ENCODE measurements around the gene FZD1.
A peak's percentile ranks its signal among the peaks of the same experiment; 100 is the strongest.

The FZD1 gene

DNA sequence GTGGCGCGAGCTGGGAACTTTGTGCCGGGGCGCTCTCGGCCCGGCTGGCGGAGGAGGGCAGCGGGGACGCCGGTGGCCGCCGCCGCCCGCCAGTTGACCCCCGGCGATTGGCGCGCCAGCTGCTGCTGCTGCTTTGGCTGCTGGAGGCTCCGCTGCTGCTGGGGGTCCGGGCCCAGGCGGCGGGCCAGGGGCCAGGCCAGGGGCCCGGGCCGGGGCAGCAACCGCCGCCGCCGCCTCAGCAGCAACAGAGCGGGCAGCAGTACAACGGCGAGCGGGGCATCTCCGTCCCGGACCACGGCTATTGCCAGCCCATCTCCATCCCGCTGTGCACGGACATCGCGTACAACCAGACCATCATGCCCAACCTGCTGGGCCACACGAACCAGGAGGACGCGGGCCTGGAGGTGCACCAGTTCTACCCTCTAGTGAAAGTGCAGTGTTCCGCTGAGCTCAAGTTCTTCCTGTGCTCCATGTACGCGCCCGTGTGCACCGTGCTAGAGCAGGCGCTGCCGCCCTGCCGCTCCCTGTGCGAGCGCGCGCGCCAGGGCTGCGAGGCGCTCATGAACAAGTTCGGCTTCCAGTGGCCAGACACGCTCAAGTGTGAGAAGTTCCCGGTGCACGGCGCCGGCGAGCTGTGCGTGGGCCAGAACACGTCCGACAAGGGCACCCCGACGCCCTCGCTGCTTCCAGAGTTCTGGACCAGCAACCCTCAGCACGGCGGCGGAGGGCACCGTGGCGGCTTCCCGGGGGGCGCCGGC is 870 bp downstream of the FZD1 start:
- peak; percentile 74 for DNase-seq (ENCODE audit: low read depth)

DNA sequence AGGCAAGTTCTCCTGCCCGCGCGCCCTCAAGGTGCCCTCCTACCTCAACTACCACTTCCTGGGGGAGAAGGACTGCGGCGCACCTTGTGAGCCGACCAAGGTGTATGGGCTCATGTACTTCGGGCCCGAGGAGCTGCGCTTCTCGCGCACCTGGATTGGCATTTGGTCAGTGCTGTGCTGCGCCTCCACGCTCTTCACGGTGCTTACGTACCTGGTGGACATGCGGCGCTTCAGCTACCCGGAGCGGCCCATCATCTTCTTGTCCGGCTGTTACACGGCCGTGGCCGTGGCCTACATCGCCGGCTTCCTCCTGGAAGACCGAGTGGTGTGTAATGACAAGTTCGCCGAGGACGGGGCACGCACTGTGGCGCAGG is 1.4 kb downstream of the FZD1 start:
- DNase-seq (ENCODE audit: low read depth) = no peak

DNA sequence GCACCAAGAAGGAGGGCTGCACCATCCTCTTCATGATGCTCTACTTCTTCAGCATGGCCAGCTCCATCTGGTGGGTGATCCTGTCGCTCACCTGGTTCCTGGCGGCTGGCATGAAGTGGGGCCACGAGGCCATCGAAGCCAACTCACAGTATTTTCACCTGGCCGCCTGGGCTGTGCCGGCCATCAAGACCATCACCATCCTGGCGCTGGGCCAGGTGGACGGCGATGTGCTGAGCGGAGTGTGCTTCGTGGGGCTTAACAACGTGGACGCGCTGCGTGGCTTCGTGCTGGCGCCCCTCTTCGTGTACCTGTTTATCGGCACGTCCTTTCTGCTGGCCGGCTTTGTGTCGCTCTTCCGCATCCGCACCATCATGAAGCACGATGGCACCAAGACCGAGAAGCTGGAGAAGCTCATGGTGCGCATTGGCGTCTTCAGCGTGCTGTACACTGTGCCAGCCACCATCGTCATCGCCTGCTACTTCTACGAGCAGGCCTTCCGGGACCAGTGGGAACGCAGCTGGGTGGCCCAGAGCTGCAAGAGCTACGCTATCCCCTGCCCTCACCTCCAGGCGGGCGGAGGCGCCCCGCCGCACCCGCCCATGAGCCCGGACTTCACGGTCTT is 1.9 kb downstream of the FZD1 start:
- DNase-seq (ENCODE audit: low read depth) = peak; percentile 25

DNA sequence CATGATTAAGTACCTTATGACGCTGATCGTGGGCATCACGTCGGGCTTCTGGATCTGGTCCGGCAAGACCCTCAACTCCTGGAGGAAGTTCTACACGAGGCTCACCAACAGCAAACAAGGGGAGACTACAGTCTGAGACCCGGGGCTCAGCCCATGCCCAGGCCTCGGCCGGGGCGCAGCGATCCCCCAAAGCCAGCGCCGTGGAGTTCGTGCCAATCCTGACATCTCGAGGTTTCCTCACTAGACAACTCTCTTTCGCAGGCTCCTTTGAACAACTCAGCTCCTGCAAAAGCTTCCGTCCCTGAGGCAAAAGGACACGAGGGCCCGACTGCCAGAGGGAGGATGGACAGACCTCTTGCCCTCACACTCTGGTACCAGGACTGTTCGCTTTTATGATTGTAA is 2.5 kb downstream of the FZD1 start:
- DNase-seq (ENCODE audit: low read depth) = peak; percentile 32

DNA sequence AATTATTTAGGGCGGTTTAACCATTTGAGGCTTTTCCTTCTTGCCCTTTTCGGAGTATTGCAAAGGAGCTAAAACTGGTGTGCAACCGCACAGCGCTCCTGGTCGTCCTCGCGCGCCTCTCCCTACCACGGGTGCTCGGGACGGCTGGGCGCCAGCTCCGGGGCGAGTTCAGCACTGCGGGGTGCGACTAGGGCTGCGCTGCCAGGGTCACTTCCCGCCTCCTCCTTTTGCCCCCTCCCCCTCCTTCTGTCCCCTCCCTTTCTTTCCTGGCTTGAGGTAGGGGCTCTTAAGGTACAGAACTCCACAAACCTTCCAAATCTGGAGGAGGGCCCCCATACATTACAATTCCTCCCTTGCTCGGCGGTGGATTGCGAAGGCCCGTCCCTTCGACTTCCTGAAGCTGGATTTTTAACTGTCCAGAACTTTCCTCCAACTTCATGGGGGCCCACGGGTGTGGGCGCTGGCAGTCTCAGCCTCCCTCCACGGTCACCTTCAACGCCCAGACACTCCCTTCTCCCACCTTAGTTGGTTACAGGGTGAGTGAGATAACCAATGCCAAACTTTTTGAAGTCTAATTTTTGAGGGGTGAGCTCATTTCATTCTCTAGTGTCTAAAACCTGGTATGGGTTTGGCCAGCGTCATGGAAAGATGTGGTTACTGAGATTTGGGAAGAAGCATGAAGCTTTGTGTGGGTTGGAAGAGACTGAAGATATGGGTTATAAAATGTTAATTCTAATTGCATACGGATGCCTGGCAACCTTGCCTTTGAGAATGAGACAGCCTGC is 3.1 kb downstream of the FZD1 start:
- peak; percentile 84 for DNase-seq (ENCODE audit: low read depth)

DNA sequence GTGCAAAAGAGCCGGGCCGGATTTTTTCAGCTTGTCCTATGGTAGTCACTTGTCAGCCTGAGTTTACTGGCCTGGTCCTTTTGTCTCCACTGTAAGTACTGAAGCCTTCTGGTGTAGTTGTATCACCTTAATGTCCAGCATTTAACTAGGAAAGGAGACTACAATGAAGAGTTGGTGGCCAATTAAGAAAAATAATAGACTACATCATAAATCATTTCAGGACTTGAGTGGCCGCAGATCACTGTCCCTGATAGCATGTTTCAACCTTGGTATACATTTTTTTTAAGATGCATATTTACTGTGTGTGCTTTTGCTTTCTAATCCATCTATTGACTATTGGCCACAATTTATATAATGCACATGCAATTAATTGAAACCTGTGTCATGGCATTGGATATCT is 6.1 kb downstream of the FZD1 start:
- DNase-seq (ENCODE audit: low read depth) = no peak

DNA sequence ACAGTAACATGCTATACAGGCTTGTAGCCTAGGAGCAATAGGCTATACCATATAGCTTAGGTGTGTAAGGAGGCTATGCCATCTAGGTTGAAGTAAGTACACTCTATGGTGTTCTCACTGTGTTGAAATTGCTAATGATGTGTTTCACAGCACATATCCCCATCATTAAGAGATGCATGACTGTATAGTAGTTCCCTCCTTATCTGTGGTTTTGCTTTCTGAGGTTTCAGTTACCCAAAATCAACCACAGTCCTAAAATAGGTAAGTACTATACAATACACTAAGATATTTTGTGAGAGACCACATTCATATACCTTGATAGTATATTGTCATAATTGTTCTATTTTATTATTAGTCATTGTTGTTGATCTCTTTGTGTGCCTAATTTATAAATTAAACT is 12.7 kb downstream of the FZD1 start:
- no peak for DNase-seq (ENCODE audit: low read depth)

DNA sequence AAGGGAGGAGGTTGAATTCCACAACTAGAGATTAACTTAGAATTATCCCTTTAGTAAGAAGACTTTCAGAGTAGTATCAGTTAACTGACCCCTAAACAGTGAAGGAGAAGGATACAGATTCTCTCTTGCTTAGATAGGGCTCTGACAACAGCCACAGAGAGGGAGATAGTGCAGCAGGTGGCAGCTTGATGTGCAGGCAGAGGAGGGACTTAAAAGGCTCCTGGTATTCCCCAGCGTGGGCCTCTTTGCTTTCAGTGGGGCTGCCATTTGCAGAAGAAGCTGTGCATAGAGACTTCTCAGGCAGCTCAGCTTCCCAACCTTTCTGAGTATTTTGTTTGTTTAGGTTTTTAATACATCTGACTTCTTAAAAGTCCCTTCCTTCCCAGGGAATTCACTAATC is 16.0 kb downstream of the FZD1 start:
- DNase-seq (ENCODE audit: low read depth) = no peak

DNA sequence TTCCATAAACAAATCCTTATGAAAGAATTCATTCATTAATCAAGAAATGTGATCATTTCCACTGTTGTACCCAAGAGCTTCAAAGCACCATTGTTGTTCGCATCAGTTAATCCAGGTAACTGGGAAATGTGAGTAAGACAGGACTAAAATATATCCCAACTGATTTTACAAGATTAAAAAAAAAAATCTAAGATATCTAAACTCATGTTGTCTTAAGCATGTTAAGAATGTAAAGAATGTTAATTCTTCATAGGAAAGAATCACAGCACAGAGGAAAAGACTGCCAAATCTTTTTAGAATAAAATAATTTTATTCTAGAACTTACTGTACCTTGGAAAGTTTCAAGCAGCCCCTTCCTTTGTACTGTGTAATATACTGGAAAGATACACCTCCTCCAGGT is 16.4 kb downstream of the FZD1 start:
- peak; percentile 14 for DNase-seq (ENCODE audit: low read depth)

DNA sequence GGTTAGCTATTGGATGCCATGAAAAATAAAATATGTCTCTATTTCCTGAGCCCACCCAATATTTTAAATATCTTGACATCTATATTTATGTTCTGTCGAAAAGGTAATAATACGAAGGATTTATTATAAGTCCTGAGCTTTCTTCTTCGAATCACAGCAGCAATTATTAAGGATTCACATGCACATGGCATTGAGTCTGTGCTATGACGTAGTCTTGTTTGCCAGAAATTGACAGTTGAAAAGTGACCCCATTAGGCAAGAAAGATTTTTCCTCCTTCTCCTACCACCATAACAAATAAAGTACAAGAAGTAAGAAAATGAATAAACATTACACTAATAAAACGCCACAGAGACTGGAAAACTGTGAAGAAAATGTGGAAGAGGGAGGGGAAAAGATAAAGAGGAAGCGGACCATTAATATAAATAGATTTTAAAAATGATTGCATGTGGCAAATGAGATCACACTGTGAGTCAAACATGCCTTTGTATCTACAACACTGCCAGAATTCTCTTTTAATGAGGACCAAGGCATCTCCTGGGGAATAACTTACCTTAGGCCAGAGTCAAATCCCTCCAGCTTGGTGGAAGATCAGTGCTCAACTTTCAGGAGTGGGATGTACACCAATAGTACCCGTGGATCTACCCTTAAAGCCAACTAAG is 21.6 kb downstream of the FZD1 start:
- peak; percentile 61 for DNase-seq (ENCODE audit: low read depth)

DNA sequence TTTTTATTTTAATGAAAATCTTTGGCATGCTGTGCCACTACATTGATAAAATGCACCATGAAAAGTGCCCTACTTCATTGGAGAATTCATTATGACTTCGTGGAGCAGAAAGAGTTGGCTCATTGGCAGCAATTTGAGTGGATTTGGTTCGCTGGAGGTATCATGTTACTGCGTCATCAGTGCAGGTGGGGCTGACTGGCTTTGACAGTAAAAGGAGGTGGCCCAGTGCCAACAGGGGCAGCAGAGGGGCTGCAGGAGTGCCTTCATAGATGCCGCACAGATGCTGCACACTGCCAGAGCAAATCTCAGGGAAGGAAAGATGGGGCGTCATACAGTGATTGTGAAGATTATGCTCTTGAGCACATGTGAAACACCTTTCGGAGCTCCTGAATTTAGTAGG is 22.2 kb downstream of the FZD1 start:
- no peak for DNase-seq (ENCODE audit: low read depth)

DNA sequence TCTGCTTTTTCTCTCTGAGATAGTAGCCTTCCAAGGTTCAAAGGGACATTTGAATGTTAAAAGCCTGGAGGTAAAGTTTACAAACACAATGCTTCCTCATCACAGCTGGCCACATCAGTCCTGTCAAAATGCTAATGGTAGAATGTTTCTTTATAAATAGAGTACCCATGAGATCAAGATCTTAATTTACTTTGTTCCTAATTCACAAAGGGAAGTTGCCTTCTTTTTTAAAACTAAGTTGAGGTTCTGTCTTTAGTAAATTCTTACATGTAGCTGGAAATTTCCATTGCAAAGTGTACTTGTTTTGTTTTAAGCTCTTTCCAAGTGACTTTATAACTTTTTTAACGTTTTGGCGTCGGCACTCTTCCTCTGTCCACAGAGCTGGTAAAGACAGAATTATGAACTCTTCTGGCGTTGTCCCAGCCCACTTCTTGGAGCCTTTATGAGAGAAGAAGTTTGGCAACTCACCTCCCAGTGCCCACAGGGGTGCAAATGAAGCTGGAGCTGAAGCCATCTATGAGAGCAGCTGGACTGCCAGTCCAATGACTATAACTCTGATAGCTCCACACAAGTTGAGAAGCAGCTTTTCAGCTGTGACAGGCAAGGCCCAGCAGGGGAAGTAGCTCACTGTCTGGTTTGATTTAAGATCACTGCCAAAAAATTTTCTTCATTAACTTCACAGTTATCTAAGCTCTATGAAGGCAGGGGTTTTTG is 23.3 kb downstream of the FZD1 start:
- no peak for DNase-seq (ENCODE audit: low read depth)

DNA sequence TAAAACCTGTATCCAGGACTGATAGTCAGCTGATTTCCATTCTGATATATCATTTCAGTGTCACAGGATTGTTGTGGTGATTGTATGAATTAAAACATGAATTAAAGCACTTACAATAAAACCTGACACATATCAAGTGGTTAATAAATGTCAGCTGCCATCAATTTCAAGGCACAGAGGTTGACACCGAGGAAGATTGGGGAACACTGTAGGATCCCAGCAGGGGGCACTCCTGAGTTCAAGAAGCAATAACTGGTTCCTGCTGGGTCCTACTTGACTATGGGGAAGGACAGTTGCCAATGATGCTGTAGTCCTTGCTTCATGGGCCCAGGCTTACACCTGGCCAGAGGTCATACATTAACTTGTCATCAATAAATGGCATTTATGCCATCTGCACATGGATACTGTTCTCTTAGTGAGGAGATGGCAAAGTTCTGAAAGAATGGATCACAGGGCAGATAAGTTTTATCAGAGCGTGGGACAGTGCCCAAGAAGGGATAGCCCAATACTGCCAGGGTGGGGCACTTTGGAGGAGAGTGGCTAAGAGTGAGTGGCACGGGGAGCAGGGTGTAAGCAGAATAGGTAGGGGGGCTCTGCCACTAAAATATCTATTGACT is 24.1 kb downstream of the FZD1 start:
- DNase-seq (ENCODE audit: low read depth) = no peak

DNA sequence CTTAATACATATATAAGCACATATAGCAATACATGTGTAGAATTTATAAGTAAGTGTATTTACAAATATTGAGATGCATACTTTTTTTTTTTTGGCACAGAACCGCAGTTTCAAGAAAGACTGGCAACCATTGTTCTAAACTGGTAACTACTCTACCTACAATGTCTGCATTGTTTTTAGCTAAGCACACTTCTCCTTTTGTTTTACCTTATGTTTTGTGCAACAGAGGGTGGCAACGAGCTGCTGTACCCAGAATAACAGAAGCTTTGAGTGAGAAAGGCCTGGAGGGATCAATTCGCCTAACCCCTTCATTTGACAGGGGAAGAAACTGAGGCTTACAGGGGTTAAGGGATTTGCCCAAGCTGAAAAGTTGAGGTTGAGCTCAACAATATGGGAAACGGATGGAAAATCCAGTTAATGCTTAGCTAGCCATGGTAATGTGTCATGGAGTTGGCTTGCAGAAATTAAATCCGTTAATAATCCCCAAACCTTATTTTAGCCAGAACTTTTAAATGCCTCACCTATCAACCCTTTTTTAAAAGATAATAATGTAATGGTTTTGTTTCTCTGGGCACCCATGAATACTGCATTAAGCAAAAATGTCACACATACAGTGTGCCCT is 25.5 kb downstream of the FZD1 start:
- no peak for DNase-seq (ENCODE audit: low read depth)

DNA sequence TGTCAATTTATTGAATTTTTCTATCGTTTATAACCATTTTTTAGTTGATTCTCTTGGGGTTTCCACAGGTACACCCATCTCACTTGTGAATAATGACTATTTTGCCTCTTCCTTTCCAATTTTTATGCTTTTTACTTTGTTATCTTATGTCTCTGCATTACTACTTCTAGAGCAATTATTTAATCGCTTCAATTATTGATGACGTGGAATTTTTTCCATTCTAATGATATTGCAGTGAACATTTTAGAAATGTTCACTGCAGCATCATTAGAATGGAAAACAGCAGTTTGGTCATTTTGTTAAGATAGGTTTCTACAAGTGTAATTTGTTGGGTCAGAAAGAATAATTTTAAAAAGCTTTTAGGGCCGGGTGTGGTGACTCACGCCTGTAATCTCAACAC is 27.1 kb downstream of the FZD1 start:
- no peak for DNase-seq (ENCODE audit: low read depth)

DNA sequence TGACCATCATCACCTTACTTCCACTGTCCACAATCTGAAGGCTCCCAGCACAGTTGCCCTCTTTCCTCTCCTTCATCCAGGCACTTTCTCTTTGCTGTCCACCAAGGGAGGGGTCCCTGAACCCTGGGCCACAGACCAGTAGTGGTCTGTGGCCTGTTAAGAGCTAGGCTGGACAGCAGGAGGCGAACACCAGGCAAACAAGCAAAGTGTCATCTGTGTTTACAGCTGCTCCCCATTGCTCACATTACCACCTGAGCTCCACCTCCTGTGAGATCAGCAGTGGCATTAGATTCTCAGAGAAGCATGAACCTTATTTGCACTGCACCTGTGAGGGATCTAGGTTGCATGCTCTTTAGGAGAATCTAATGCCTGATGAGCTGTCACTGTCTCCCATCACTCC is 27.7 kb downstream of the FZD1 start:
- DNase-seq (ENCODE audit: low read depth) = no peak

DNA sequence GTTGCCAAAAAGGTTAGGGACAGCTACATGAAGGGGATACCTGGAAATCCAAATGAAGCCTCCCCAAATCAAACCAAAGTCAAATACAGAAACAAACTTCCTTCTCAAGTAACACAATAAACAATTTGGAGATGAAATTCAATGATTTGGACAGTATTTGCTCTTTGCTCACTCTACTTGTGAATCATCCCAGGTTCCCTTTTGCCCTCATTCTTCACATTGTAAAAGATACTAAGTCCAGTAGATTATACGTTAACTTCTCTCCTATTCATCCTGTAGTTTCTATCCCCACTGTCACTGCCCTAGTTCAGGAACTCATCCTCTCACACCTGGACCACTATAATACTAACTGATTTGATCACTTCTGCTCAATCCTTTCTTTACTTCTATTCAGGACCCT is 28.3 kb downstream of the FZD1 start:
- DNase-seq (ENCODE audit: low read depth) = no peak

DNA sequence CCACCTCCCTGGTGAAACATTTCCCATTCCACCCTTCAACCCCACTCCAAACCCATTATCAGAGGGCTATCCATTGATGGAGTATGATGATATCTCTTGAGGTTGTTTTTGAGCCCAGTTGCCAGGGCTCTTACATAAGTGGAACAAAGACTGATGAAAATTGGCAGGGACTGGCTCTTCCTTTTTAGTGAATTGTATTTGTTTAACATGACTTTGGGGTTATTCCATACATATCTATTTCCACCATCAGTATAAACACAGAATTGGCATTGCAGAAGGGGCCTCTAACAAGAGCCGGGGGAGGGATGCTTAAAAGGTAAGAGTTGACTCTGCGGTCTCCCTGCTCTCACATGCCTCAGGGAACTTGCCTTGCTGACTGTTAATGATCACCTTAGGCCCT is 28.9 kb downstream of the FZD1 start:
- no peak for DNase-seq (ENCODE audit: low read depth)

DNA sequence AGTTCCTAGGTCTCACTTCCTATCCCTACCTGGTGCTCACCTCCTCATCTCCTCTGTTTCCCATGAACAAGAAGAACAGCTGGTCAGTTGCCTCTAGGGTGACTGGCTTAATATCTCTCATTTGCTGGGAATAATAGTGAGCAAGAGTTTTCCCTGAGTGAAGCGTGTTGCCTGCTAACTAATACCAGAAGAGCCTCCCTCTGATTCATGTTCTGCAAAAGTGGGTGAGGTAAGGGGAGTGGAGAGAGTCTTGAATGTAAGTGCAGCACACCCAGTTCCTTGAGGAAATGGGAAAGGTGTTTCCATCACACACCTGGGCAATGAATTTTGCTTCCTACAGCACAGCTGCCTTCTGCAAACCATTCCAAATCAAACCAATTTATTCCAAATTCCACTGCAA is 29.6 kb downstream of the FZD1 start:
- no peak for DNase-seq (ENCODE audit: low read depth)

DNA sequence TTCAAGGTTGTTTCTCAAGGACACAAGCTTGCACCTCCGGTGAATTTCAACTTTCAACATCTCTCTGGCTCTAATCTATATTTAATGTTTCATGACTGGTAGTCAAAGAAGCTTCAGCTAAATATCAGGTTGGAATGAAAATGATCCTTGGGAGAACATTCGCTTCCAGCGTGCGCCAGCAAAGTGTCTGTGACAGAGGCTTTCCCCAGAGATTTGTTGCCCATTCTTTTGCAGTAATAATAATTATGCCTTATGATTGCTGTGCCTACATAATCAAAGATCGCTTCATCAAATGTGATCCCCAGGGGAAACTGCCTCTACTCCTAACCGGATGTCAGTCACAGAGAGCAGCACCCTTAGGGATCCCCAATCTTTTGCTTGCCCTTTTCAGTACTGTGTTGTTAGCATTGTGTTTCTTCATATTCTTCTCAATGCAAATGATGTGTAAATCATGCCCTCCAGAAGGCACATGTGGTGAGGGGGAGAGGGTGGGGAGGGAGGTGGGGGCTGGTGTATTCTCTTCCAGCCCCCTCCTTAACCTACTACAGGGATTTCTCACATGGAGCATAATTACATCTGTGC is 30.5 kb downstream of the FZD1 start:
- DNase-seq (ENCODE audit: low read depth) = no peak

DNA sequence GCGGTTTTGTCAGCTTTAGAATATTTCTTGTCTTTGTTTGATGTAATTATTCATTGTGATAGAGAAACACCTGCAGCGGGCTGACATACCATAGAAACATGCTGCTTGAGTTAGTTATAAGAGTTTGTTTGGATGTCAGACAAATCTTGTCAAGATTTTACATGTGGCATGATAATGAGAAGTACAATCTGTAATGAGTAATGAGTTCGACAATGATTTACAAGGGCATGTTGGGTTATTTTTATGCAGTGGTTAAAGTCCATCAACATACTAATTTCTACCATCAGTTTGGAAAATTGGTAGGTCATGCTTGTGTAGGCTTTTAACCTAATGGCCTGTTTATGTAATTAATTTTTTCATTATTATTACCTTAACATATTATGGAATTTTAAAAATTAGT is 31.3 kb downstream of the FZD1 start:
- no peak for DNase-seq (ENCODE audit: low read depth)
